Panc1 (cell line): ENCODE measurements around the gene CCDC144A.

ENCODE experiments used
- SIN3A ChIP-seq: IDR thresholded peaks from 2 replicates; pipeline ENCODE4 v1.6.1; 2012; ENCODE audit warnings: low read depth, mild to moderate bottlenecking, low read length, moderate library complexity, borderline replicate concordance; ENCODE audit not compliant: insufficient read depth
- TCF7L2 ChIP-seq: IDR thresholded peaks from 2 replicates; pipeline ENCODE4 v1.6.1; 2011; ENCODE audit warnings: mild to moderate bottlenecking, low read depth, low read length, inconsistent platforms
- TF ChIP-seq, protein P1 (sequence below): fragments of 450-650 bp; IDR thresholded peaks from 2 replicates; pipeline ENCODE4 v1.5.1; 2017; ENCODE audit warnings: mild to moderate bottlenecking

- TF ChIP-seq, protein P1, sequence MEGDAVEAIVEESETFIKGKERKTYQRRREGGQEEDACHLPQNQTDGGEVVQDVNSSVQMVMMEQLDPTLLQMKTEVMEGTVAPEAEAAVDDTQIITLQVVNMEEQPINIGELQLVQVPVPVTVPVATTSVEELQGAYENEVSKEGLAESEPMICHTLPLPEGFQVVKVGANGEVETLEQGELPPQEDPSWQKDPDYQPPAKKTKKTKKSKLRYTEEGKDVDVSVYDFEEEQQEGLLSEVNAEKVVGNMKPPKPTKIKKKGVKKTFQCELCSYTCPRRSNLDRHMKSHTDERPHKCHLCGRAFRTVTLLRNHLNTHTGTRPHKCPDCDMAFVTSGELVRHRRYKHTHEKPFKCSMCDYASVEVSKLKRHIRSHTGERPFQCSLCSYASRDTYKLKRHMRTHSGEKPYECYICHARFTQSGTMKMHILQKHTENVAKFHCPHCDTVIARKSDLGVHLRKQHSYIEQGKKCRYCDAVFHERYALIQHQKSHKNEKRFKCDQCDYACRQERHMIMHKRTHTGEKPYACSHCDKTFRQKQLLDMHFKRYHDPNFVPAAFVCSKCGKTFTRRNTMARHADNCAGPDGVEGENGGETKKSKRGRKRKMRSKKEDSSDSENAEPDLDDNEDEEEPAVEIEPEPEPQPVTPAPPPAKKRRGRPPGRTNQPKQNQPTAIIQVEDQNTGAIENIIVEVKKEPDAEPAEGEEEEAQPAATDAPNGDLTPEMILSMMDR: no peak
- TF ChIP-seq SIN3A (no peak), TCF7L2 (no peak)
Measured at GRCh38 chr17:16820161-16820877, 130.3 kb downstream of the CCDC144A start.
